IPS DF 4.7 (cell line): ENCODE data around the gene C3orf20.

Experiments used
- DNase-seq: peaks from one replicate; pipeline ENCODE4 v3.0.0-alpha.2; 2013; ENCODE audit warnings: low spot score; ENCODE audit errors: extremely low read depth

The C3orf20 gene

GRCh38 chr3:14810801-14811661 is 136.1 kb downstream of the C3orf20 start:
- no peak for DNase-seq

- no peak for DNase-seq
Observed at GRCh38 chr3:14811684-14812083, 136.7 kb downstream of the C3orf20 start.

- DNase-seq = no peak
Observed at GRCh38 chr3:14812196-14812790, 137.4 kb downstream of the C3orf20 start.

GRCh38 chr3:14814411-14814871 is 139.5 kb downstream of the C3orf20 start:
- DNase-seq = no peak

GRCh38 chr3:14816359-14816758 is 141.4 kb downstream of the C3orf20 start:
- DNase-seq = no peak

- no peak for DNase-seq
Observed at GRCh38 chr3:14818804-14819500, 144.0 kb downstream of the C3orf20 start, which contains the start of gene FGD5. Gene FGD5, plus strand, starts transcription at chr3:14818962. Its CDS starts 110 bp downstream, at chr3:14819072.

- no peak for DNase-seq
Observed at GRCh38 chr3:14819671-14820070, 144.7 kb downstream of the C3orf20 start.

GRCh38 chr3:14820156-14820555 is 145.2 kb downstream of the C3orf20 start:
- no peak for DNase-seq

- DNase-seq = no peak
Observed at GRCh38 chr3:14821151-14821550, 146.2 kb downstream of the C3orf20 start.

- no peak for DNase-seq
Observed at GRCh38 chr3:14822134-14822533, 147.2 kb downstream of the C3orf20 start.
